Nephron (organoid): ENCODE measurements around the gene BOD1.

Experiments used
- H3K27ac Mint-ChIP-seq, 3 experiments: 2 replicates each; pipeline ENCODE4 v1.8.0; 2020; ENCODE audit warnings: mixed read lengths in 3 of 3, mild to moderate bottlenecking in 2 of 3, moderate library complexity in 1 of 3
- H3K27me3 Mint-ChIP-seq: 2 replicates; pipeline ENCODE4 v1.8.0; 2021; ENCODE audit warnings: low read depth, mild to moderate bottlenecking, moderate library complexity, mixed read lengths
- H3K36me3 Mint-ChIP-seq: 2 replicates; pipeline ENCODE4 v1.8.0; 2020; ENCODE audit warnings: low read depth, mixed read lengths
- H3K4me1 Mint-ChIP-seq: 2 replicates; pipeline ENCODE4 v1.8.0; 2020; ENCODE audit warnings: mixed read lengths
- H3K4me3 Mint-ChIP-seq, 3 experiments: 2 replicates each; pipeline ENCODE4 v1.8.0; 2020; ENCODE audit warnings: mild to moderate bottlenecking in 3 of 3, mixed read lengths in 3 of 3, moderate library complexity in 2 of 3
- H3K9me3 Mint-ChIP-seq: 2 replicates; pipeline ENCODE4 v1.8.0; 2020; ENCODE audit warnings: mixed read lengths
- CTCF ChIP-seq, 3 experiments: fragments of 200-600 bp; sonication (generic); IDR thresholded peaks; one replicate each; pipeline ENCODE4 v1.5.0; 2021; ENCODE audit warnings: antibody characterized with exemption in 3 of 3; ENCODE audit not compliant: unreplicated experiment in 3 of 3

Gene BOD1

DNA sequence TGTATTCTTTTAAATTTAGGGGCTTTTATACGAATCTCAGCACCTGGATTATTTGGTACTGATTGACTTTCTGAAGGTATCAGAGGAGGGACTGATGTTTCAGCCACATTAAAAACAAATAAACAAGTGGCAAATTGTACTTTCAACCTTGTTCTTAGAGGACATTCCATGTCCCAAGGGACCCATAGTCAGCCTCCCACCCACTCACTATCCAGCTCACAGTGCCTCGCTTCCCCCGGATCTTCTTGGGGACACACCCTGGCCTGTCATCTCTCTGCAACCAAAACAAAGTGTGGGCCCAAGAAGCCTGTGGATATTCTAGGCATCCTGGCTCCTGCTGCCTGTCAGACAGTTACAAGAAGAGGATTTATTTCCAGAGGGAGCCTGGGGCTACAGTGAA lies 8.8 kb upstream of the BOD1 start:
- Mint-ChIP-seq H3K4me1 (peaks cover 53% of the 10 kb centered on the region), H3K36me3 (no peaks in the 10 kb centered on the region), H3K4me3 (no peak overlapping the region), H3K27me3 (peaks cover 3% of the 10 kb centered on the region), H3K27ac (peak overlapping the region; percentile 61 to 92 (median 81)), H3K9me3 (no peaks in the 10 kb centered on the region)
- no peak for TF ChIP-seq CTCF (IDR thresholded peaks at IDR 0.05; ENCODE audit: unreplicated experiment in 3 of 3)

DNA sequence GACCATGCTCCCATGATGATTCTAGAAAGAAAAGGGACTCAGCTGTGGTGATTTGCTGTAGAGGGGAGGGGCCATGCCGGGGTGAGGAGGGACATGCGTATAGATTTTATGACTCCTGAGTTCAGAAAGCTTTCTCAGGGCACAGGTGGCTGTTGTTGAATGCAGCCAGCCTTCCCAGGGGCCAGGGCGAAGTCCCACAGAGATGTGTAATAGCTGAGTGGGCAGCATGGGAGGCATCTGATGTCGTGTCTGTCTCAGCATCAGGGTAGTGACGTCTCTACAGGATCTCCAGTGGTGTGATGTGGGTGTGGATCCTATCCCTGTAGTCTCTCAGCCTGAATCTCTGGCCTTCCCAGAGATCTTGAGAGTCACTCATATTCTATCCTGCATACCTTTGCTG lies 7.8 kb upstream of the BOD1 start:
- peaks cover 3% of the 10 kb centered on the region for H3K27me3 Mint-ChIP-seq
- H3K9me3 Mint-ChIP-seq = no peaks in the 10 kb centered on the region
- peaks cover 50% of the 10 kb centered on the region for H3K4me1 Mint-ChIP-seq
- no peak overlapping the region for H3K4me3 Mint-ChIP-seq
- H3K36me3 Mint-ChIP-seq = no peaks in the 10 kb centered on the region
- peak overlapping the region; percentile 29 to 81 (median 73) for H3K27ac Mint-ChIP-seq
- no peak for TF ChIP-seq CTCF (IDR thresholded peaks at IDR 0.05; ENCODE audit: unreplicated experiment in 3 of 3)

DNA sequence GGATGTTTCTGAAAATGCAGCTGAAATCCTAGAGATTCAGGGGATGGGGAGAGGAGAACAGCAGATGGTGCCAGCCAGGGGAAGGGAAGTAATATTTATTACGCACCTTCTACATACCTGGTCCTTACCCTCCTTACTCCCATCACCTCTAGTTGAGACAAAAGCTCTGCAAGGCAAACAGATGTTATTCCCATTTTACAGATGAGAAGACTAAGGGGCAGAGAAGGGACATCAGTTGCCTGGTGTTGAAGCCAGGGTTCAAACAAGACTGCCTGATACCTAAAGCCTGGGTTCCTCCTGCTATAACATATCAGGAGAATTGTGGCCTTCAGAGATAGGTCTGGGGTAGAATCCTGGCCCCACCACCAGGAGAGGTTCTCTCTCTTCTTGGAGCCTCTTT lies 7.3 kb upstream of the BOD1 start:
- no peaks in the 10 kb centered on the region for H3K36me3 Mint-ChIP-seq
- no peak for TF ChIP-seq CTCF (IDR thresholded peaks at IDR 0.05; ENCODE audit: unreplicated experiment in 3 of 3)
- no peaks in the 10 kb centered on the region for H3K9me3 Mint-ChIP-seq
- peaks cover 3% of the 10 kb centered on the region for H3K27me3 Mint-ChIP-seq
- H3K4me3 Mint-ChIP-seq = no peak overlapping the region
- H3K27ac Mint-ChIP-seq = peak overlapping the region; percentile 29 to 81 (median 73)
- peaks cover 51% of the 10 kb centered on the region for H3K4me1 Mint-ChIP-seq

GRCh38 chr5:173623296-173623771 lies 6.9 kb upstream of the BOD1 start:
- H3K4me3 Mint-ChIP-seq = no peak overlapping the region
- H3K4me1 Mint-ChIP-seq = peaks cover 49% of the 10 kb centered on the region
- no peaks in the 10 kb centered on the region for H3K9me3 Mint-ChIP-seq
- H3K27ac Mint-ChIP-seq = no peak overlapping the region
- H3K27me3 Mint-ChIP-seq = peaks cover 3% of the 10 kb centered on the region
- no peaks in the 10 kb centered on the region for H3K36me3 Mint-ChIP-seq
- TF ChIP-seq CTCF (IDR thresholded peaks at IDR 0.05; ENCODE audit: unreplicated experiment in 3 of 3) = no peak

- Mint-ChIP-seq H3K36me3 (no peaks in the 10 kb centered on the region), H3K4me1 (peaks cover 42% of the 10 kb centered on the region), H3K4me3 (no peak overlapping the region), H3K27me3 (peaks cover 3% of the 10 kb centered on the region), H3K27ac (peak overlapping the region; percentile 17 to 88 (median 29)), H3K9me3 (no peaks in the 10 kb centered on the region)
- TF ChIP-seq CTCF (IDR thresholded peaks at IDR 0.05; ENCODE audit: unreplicated experiment in 3 of 3) = no peak
These were observed 6.0 kb upstream of the BOD1 start for GRCh38 chr5:173622183-173623047.

DNA sequence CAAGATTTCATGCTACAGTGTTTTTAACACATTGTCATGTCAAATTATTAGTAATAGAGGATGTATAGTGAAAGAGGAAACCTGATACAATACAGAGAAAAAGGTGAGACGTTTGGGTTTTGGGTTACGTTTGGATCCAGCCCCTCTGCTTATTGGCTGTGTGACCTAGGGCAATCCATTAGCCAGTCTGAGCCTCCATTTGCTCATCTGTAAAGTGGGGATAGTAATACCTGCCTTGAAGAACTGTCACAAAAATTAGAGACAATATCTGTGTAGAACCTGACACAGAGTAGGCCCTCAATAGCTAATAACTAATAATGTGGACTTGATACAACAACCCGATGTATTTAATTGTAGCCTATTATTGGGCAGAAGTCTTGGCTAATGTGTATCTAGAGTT lies 4.3 kb upstream of the BOD1 start:
- no peak overlapping the region for H3K4me3 Mint-ChIP-seq
- H3K27me3 Mint-ChIP-seq = peaks cover 3% of the 10 kb centered on the region
- no peak for TF ChIP-seq CTCF (IDR thresholded peaks at IDR 0.05; ENCODE audit: unreplicated experiment in 3 of 3)
- H3K9me3 Mint-ChIP-seq = no peaks in the 10 kb centered on the region
- peaks cover 44% of the 10 kb centered on the region for H3K4me1 Mint-ChIP-seq
- H3K36me3 Mint-ChIP-seq = no peaks in the 10 kb centered on the region
- peak overlapping the region in 1 of 3 experiments; percentile 25 for H3K27ac Mint-ChIP-seq
